DOHH2 (cell line): ENCODE data around the gene RND2.

Source experiments
- H3F3A ChIP-seq: fragments of 200-600 bp; sonication (generic), shearing (Covaris generic); 2 replicates; pipeline ENCODE4 v1.6.0; 2016; ENCODE audit warnings: antibody characterized with exemption, mild to moderate bottlenecking; ENCODE audit not compliant: control insufficient read depth, insufficient read depth
- H3K27ac ChIP-seq: fragments of 200-600 bp; sonication (generic); 2 replicates; pipeline ENCODE4 v1.5.1; 2014; ENCODE audit warnings: low read depth, mild to moderate bottlenecking, low read length, moderate library complexity
- H3K27me3 ChIP-seq: fragments of 200-600 bp; sonication (generic); 2 replicates; pipeline ENCODE4 v1.6.1; 2014; ENCODE audit warnings: mild to moderate bottlenecking, low read length, mixed read lengths; ENCODE audit not compliant: control insufficient read depth
- H3K36me3 ChIP-seq: fragments of 200-600 bp; sonication (generic); 2 replicates; pipeline ENCODE4 v1.6.1; 2014; ENCODE audit warnings: mild to moderate bottlenecking, low read length, moderate library complexity, mixed read lengths; ENCODE audit not compliant: control insufficient read depth
- H3K4me1 ChIP-seq: fragments of 200-600 bp; sonication (generic); 2 replicates; pipeline ENCODE4 v1.6.1; 2014; ENCODE audit warnings: mild to moderate bottlenecking, low read length, mixed read lengths; ENCODE audit not compliant: control insufficient read depth
- H3K4me2 ChIP-seq: fragments of 200-600 bp; sonication (generic); 2 replicates; pipeline ENCODE4 v1.6.0; 2014; ENCODE audit warnings: mild to moderate bottlenecking, low read length, moderate library complexity
- H3K4me3 ChIP-seq: fragments of 200-600 bp; sonication (generic); 2 replicates; pipeline ENCODE4 v1.5.1; 2014; ENCODE audit warnings: mild to moderate bottlenecking, low read length, mixed read lengths
- H3K79me2 ChIP-seq: fragments of 200-600 bp; sonication (generic); 2 replicates; pipeline ENCODE4 v1.6.1; 2014; ENCODE audit warnings: mild to moderate bottlenecking, low read length, mixed read lengths; ENCODE audit not compliant: control insufficient read depth
- H3K9me2 ChIP-seq: fragments of 200-600 bp; sonication (generic); replicated peaks from 2 replicates; pipeline ENCODE4 v1.6.1; 2014; ENCODE audit warnings: mild to moderate bottlenecking, low read length, mixed read lengths; ENCODE audit not compliant: control insufficient read depth
- H3K9me3 ChIP-seq: fragments of 200-600 bp; sonication (generic); 2 replicates; pipeline ENCODE4 v1.6.1; 2014; ENCODE audit warnings: antibody characterized with exemption, low read length, mixed read lengths; ENCODE audit not compliant: control insufficient read depth, insufficient read depth
- H4K20me1 ChIP-seq: fragments of 200-600 bp; sonication (generic); 2 replicates; pipeline ENCODE4 v1.6.0; 2014; ENCODE audit warnings: low read depth, mild to moderate bottlenecking, antibody characterized with exemption, low read length, moderate library complexity; ENCODE audit not compliant: control insufficient read depth, insufficient read depth
- EZH2phosphoT487 ChIP-seq: fragments of 200-600 bp; sonication (generic); IDR thresholded peaks from 2 replicates; pipeline ENCODE4 v1.6.1; 2017; ENCODE audit warnings: borderline replicate concordance, mild to moderate bottlenecking, antibody characterized with exemption, low read length, moderate library complexity, mixed read lengths
- TF ChIP-seq, protein P1 (sequence below): fragments of 200-600 bp; sonication (generic); IDR thresholded peaks from one replicate; pipeline ENCODE4 v1.5.1; 2014; ENCODE audit warnings: antibody characterized with exemption, mild to moderate bottlenecking, low read depth, low read length; ENCODE audit not compliant: poor library complexity, severe bottlenecking

RND2 gene

DNA sequence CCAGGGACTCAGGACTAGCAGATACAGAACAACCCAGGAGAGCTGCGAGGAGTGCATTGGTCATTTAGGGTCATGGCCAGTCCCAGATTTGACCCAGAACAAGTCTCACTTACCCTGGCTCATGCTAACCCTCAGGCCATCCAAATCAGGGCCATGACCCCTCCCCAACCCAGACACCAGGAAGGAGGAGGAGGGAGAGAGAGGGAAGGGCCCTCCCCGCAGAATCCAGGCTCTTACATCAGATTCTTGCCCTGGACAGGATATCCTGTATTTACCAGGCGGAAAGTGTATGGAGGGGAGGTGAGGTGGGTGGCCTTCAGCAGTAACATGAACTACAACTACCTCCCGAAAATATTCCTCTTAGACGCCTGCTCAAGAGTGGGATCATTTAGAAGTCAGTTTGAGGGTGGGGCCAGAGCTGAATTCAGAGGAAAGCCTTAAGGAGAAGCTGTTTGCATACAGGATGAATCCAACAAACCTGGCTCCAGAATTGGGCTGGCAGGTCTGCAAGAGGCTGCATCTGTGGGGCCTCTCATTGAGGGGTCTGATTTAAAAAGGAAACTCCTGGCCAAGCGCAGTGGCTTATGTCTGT is 4.9 kb upstream of the RND2 start:
- H3K4me3 ChIP-seq, result no peak overlapping the region
- H3K9me2 ChIP-seq, result no peaks in the 10 kb centered on the region
- H3K27me3 ChIP-seq, result peaks cover 4% of the 10 kb centered on the region
- H3K4me1 ChIP-seq, result peaks cover 15% of the 10 kb centered on the region
- no peaks in the 10 kb centered on the region for H4K20me1 ChIP-seq
- no peak overlapping the region for H3K4me2 ChIP-seq
- no peaks in the 10 kb centered on the region for H3K9me3 ChIP-seq
- no peaks in the 10 kb centered on the region for H3K79me2 ChIP-seq
- no peak for TF ChIP-seq EZH2phosphoT487
- TF ChIP-seq, protein P1, sequence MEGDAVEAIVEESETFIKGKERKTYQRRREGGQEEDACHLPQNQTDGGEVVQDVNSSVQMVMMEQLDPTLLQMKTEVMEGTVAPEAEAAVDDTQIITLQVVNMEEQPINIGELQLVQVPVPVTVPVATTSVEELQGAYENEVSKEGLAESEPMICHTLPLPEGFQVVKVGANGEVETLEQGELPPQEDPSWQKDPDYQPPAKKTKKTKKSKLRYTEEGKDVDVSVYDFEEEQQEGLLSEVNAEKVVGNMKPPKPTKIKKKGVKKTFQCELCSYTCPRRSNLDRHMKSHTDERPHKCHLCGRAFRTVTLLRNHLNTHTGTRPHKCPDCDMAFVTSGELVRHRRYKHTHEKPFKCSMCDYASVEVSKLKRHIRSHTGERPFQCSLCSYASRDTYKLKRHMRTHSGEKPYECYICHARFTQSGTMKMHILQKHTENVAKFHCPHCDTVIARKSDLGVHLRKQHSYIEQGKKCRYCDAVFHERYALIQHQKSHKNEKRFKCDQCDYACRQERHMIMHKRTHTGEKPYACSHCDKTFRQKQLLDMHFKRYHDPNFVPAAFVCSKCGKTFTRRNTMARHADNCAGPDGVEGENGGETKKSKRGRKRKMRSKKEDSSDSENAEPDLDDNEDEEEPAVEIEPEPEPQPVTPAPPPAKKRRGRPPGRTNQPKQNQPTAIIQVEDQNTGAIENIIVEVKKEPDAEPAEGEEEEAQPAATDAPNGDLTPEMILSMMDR, result no peak
- H3K36me3 ChIP-seq, result no peaks in the 10 kb centered on the region
- H3K27ac ChIP-seq, result no peak overlapping the region
- peaks cover 5% of the 10 kb centered on the region for H3F3A ChIP-seq

DNA sequence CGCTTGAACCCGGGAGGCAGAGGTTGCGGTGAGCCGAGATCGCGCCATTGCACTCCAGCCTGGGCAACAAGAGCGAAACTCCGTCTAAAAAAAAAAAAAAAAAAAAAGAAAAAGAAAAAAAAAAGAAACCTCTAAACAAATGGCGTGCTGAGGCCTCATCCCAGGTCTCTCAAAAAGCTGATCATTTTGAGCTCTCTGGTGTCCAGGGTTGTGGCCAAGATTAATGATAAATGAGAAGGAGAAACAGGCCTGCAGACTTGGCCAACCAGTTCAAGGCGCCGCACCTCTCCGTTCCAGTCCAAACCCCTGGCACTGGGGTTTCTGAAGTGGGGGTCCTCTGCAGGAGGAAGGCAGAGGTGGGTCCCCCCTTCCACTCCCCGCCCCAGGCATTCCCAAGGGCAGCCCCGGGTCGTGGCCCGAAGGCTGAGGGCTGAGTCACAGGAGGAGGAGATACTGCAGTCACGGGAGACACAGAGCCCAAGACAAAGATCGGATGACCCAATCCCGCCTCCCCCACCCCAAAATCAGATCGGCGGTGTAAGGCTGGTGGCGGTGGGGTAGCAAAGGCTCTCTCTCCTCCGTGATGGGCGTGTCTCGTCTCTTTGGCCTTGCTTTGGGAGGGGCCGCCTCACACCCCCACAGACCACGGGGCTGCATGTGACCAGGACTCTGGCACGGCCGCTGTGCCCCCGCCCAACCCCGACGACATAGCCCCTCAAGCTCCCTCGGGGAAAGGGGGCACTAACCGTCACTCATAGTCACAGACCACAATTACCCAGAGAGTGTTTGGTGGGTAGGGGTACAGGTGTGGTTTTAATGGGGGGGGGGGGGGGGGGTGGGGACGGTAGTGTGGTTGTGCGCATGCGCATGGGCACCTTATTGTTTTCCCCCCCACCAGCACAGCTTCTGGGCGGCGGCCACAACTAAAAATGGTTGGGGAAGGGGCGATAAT is 4.0 kb upstream of the RND2 start:
- Histone ChIP-seq H3K27me3 (peaks cover 11% of the 10 kb centered on the region), H3K9me2 (no peaks in the 10 kb centered on the region), H3K4me3 (peak overlapping the region; percentile 92), H3F3A (peaks cover 5% of the 10 kb centered on the region), H3K27ac (no peak overlapping the region), H3K4me2 (peak overlapping the region; percentile 98), H4K20me1 (no peaks in the 10 kb centered on the region), H3K4me1 (peaks cover 18% of the 10 kb centered on the region), H3K79me2 (no peaks in the 10 kb centered on the region), H3K36me3 (no peaks in the 10 kb centered on the region), H3K9me3 (no peaks in the 10 kb centered on the region)
- TF ChIP-seq, protein P1, result no peak
- TF ChIP-seq EZH2phosphoT487, result no peak

DNA sequence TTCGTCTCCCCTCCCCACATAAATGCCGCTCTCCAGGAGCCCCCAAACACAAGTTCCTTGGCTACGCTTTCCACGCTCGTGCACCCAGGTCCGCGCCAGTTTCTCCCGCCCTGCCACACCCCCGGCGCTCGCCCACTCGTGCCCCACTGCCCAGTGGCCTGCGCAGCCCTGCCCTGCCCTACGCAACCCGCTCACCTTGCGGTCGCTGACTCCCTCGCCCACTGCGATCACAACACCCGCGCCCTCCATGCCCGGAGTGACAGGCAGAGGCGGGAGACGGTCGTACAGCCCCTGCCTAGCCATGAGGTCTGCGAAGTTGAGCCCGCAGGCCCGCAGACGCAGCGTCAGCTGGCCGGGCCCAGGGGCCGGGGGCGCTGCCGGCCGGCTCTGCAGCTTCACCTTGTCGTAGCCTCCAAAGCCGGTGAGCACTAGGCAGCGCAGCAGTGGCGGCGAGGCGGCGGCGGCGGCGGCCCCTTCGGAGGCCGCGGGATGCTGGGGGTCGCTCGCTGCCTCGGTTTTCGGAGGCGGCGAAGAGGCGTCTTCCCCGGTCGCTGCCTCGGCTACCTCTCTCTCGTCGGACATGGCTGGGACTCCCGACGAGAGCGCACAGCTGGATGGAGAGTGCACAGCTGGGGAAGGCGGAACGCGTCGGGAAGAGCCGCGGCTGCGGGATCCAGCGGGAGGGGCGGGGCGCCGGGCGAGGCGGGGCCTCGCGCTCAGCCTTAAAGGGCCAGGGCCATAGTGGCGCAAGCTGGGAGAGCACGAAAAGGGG is 3.1 kb upstream of the RND2 start, which contains the start of gene VAT1:
Gene VAT1, minus strand, starts transcription at position 645 of the 772 bp plus-strand sequence. Its CDS starts 63 bp downstream, at position 582.
- H3K4me2 ChIP-seq, result peak within 1 kb of the TSS; percentile 98
- peaks cover 11% of the 10 kb centered on the region for H3K27me3 ChIP-seq
- no peaks in the 10 kb centered on the region for H3K79me2 ChIP-seq
- H3K36me3 ChIP-seq, result no peaks in the 10 kb centered on the region
- peak within 1 kb of the TSS; percentile 92 for H3K4me3 ChIP-seq
- H3K4me1 ChIP-seq, result peaks cover 18% of the 10 kb centered on the region
- H3K9me3 ChIP-seq, result no peaks in the 10 kb centered on the region
- no peaks in the 10 kb centered on the region for H3K9me2 ChIP-seq
- peaks cover 5% of the 10 kb centered on the region for H3F3A ChIP-seq
- TF ChIP-seq EZH2phosphoT487, result no peak
- TF ChIP-seq, protein P1, result no peak
- H4K20me1 ChIP-seq, result no peaks in the 10 kb centered on the region
- no peak within 1 kb of the TSS for H3K27ac ChIP-seq
